ENCODE data around the gene CARD9. TPM values are rescaled to one million over a fixed set of nuclear protein-coding genes. Genes with fewer than 3 reads are reported as not detected.
"Not testable (repeated sequence)": the region's sequence is repeated elsewhere in the genome, so short reads cannot be mapped to it uniquely, and the experiment has no call there.

Gene CARD9
- total and polyA plus RNA-seq, 7 donors = 0.26 to 1.1 (median 0.56) TPM

DNA sequence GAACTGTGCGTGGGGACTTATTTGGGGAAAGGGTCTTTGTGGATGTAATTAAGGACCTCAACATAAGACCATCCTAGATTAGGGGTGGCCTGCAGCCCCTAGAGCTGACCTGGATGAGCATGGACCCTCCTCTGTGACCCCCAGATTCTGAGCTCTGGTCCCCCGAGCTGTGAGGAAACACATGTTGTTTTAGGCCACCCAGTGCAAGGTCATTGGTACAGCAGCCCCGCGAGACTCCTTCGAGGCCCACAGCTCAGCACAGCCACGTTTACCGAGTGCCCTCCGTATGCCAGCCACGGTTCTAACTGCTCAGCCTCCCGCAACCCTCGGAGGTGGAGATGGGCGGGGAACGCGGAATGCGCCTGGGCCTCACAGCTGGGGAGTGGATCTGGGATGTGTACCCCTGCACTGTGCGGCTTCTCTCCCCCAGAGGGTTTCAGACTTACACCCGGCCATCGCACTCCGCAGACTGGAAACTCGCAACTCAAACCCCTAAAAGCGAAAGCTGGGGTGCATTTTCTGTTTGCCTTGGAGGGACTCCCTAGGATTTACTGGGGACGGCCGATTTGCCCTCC lies 50.6 kb downstream of the CARD9 start:
- intact Hi-C loops (cut with DNase I) = no loop called here
- TF ChIP-seq, protein P1, sequence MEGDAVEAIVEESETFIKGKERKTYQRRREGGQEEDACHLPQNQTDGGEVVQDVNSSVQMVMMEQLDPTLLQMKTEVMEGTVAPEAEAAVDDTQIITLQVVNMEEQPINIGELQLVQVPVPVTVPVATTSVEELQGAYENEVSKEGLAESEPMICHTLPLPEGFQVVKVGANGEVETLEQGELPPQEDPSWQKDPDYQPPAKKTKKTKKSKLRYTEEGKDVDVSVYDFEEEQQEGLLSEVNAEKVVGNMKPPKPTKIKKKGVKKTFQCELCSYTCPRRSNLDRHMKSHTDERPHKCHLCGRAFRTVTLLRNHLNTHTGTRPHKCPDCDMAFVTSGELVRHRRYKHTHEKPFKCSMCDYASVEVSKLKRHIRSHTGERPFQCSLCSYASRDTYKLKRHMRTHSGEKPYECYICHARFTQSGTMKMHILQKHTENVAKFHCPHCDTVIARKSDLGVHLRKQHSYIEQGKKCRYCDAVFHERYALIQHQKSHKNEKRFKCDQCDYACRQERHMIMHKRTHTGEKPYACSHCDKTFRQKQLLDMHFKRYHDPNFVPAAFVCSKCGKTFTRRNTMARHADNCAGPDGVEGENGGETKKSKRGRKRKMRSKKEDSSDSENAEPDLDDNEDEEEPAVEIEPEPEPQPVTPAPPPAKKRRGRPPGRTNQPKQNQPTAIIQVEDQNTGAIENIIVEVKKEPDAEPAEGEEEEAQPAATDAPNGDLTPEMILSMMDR (IDR thresholded peaks at IDR 0.05) = no peak
- H3K9me3 ChIP-seq = no peaks in the 10 kb centered on the region
- H3K4me3 ChIP-seq = no peak overlapping the region
- H3K4me1 ChIP-seq = peaks cover under 1% of the 10 kb centered on the region
- 62 to 75% (median 71%) methylated on average over 23 of the region's 23 CpGs for WGBS, 3 donors
- no peak for ATAC-seq
- no peaks in the 10 kb centered on the region for H3K36me3 ChIP-seq (ENCODE audit: insufficient read depth in 1 of 2, low read depth in 1 of 2)
- H3K27me3 ChIP-seq (ENCODE audit: insufficient read depth in 3 of 3, low read length in 2 of 3) = peaks cover 0 to 38% (median 8%) of the 10 kb centered on the region in 3 donors
- no peak overlapping the region for H3K27ac ChIP-seq
- DNase-seq = no peak

- intact Hi-C loops (cut with DNase I) = no loop called here
- DNase-seq (no peak), ATAC-seq (no peak)
- TF ChIP-seq, protein P1 (IDR thresholded peaks at IDR 0.05) = no peak
- Histone ChIP-seq H3K9me3 (no peaks in the 10 kb centered on the region), H3K27ac (no peak overlapping the region), H3K4me3 (no peak overlapping the region), H3K27me3 (ENCODE audit: insufficient read depth in 3 of 3, low read length in 2 of 3) (peaks cover 0 to 32% (median 5%) of the 10 kb centered on the region in 3 donors), H3K4me1 (no peaks in the 10 kb centered on the region), H3K36me3 (ENCODE audit: insufficient read depth in 1 of 2, low read depth in 1 of 2) (no peaks in the 10 kb centered on the region)
- 75 to 82% (median 80%) methylated on average over 19 of the region's 19 CpGs for WGBS, 3 donors
Measured at GRCh38 chr9:136321561-136321960, 51.9 kb downstream of the CARD9 start.

DNA sequence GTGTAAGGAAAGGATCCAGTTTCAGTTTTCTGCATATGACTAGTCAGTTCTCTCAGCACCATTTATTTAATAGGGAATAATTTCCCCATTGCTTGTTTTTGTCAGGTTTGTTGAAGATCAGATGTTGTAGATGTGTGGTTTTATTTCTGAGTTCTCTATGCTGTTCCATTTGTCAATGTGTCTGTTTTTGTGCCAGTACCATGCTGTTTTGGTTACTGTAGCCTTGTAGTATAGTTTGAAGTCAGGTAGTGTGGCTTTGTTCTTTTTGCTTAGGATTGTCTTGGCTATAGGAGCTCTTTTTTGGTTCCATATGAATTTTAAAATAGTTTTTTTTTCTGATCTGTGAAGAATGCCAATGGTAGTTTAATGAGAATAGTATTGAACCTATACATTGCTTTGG lies 52.5 kb downstream of the CARD9 start:
- H3K4me1 ChIP-seq, ATAC-seq: not testable (repeated sequence)

GRCh38 chr9:136319955-136320354 lies 53.5 kb downstream of the CARD9 start:
- H3K27ac ChIP-seq; intact Hi-C loops (cut with DNase I); H3K36me3 ChIP-seq (ENCODE audit: insufficient read depth in 1 of 2, low read depth in 1 of 2); H3K9me3 ChIP-seq; ATAC-seq; DNase-seq; H3K4me3 ChIP-seq; H3K4me1 ChIP-seq: not testable (repeated sequence)
- H3K27me3 ChIP-seq (ENCODE audit: insufficient read depth in 3 of 3, low read length in 2 of 3) = peaks cover 0 to 16% (median 5%) of the 10 kb centered on the region in 3 donors
- WGBS, 3 donors = 90 to 92% (median 91%) methylated on average over 3 of the region's 3 CpGs

More for the DNA sequence above, 52.5 kb downstream of the CARD9 start:
- H3K4me3 ChIP-seq; intact Hi-C loops (cut with DNase I); H3K9me3 ChIP-seq; H3K36me3 ChIP-seq (ENCODE audit: insufficient read depth in 1 of 2, low read depth in 1 of 2); H3K27ac ChIP-seq; DNase-seq: not testable (repeated sequence)
- peaks cover 0 to 26% (median 5%) of the 10 kb centered on the region in 3 donors for H3K27me3 ChIP-seq (ENCODE audit: insufficient read depth in 3 of 3, low read length in 2 of 3)

DNA sequence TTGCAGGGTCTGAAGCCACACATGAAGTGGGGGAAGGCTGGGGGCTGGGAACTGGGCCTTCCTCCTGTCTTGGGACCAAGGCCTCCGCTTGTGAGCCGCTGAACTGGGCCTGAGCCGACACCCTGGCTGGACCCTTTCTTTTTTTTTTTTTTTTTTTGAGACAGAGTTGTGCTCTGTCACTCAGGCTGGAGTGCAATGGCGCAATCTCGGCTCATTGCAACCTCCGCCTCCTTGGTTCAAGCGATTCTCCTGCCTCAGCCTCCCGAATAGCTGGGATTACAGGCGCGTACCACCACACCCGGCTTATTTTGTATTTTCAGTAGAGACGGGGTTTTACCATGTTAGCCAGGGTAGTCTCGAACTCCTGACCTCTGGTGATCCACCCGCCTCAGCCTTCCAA lies 54.2 kb downstream of the CARD9 start:
- 92 to 97% (median 96%) methylated on average over 14 of the region's 14 CpGs for WGBS, 3 donors
- intact Hi-C loops (cut with DNase I); H3K4me3 ChIP-seq; ATAC-seq; H3K27ac ChIP-seq; DNase-seq; H3K36me3 ChIP-seq (ENCODE audit: insufficient read depth in 1 of 2, low read depth in 1 of 2); H3K4me1 ChIP-seq: not testable (repeated sequence)
- Histone ChIP-seq H3K9me3 (peaks cover 12% of the 10 kb centered on the region), H3K27me3 (ENCODE audit: insufficient read depth in 3 of 3, low read length in 2 of 3) (peaks cover 0 to 14% (median 6%) of the 10 kb centered on the region in 3 donors)

DNA sequence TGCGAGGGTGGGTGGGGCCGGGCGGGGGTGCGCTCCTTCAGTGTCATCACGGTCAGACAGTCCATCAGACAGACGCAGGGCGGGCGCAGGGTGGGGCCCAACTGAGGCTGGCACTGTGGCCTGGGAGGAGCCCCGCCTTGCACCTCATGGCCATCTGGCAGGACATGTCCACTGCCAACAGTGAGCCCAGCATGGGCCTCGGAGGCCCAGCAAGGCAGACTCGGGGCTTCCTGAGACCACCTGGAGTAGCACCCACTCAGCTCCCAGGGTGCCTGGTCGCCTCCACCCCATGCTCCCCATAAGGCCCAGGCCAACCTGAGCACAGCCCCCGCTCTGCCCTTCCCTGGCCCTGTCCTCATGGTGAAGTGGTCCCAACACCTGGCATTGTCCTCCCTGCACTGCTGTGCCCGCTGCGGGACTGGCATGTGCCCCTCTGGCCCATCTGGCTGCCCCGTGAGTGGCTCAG lies 54.7 kb downstream of the CARD9 start:
- ATAC-seq (no peak), DNase-seq (no peak)
- TF ChIP-seq, protein P1 (IDR thresholded peaks at IDR 0.05) = no peak
- Histone ChIP-seq H3K36me3 (ENCODE audit: insufficient read depth in 1 of 2, low read depth in 1 of 2) (no peaks in the 10 kb centered on the region), H3K27me3 (ENCODE audit: insufficient read depth in 3 of 3, low read length in 2 of 3) (peaks cover 0 to 14% (median 6%) of the 10 kb centered on the region in 3 donors), H3K9me3 (peaks cover 12% of the 10 kb centered on the region), H3K4me3 (no peak overlapping the region), H3K4me1 (no peaks in the 10 kb centered on the region), H3K27ac (no peak overlapping the region)
- intact Hi-C loops (cut with DNase I) = no loop called here
- WGBS, 3 donors = 72 to 82% (median 76%) methylated on average over 11 to 16 of the region's 16 CpGs

Data from psoas muscle (tissue), 8 donors.